T-cell (primary cell): ENCODE results near the gene DLG1. TPM values are rescaled to one million over a fixed set of nuclear protein-coding genes. Genes with fewer than 3 reads are reported as not detected.

ENCODE experiments used
- ATAC-seq, 4 experiments: fragments of 200-7000 bp in 3 of 4; fragments of 150-1000 bp in 1 of 4; cut with Tn5 transposase; replicated peaks in 1 of 4; 1 replicate in 3 of 4; 2 replicates in 1 of 4; pipeline ENCODE4 v1.10.0; 2021; ENCODE audit warnings: moderate library complexity in 3 of 4, mild to moderate bottlenecking in 2 of 4, moderate number of reproducible peaks in 1 of 4
- CTCF ChIA-PET, 2 donors: fragments of 300-600 bp; sonication (Branson Sonifier 250); formaldehyde crosslinking; loops; one replicate each; lab custom pipeline; 2022; ENCODE audit warnings: antibody characterized with exemption in 2 of 2; lab: Charles Lee
- POLR2A ChIA-PET, 2 donors: fragments of 300-600 bp; sonication (Branson Sonifier 250); formaldehyde crosslinking; loops; one replicate each; lab custom pipeline; 2022; ENCODE audit warnings: antibody characterized with exemption in 2 of 2; lab: Charles Lee
- DNase-seq, 35 experiments: peaks; one replicate each; pipeline versions ENCODE4 v3.0.0 to v3.0.0-alpha.2; 2013 to 2023
- H3K27ac ChIP-seq: one replicate; pipeline ENCODE4 v1.5.1; 2013; ENCODE audit warnings: low read length
- H3K27me3 ChIP-seq, 2 experiments: replicated peaks in 1 of 2; 1 replicate in 1 of 2; 2 replicates in 1 of 2; pipeline versions ENCODE4 v1.6.1 to v1.7.0; 2013; ENCODE audit warnings: low read length in 1 of 2, mixed read lengths in 1 of 2; ENCODE audit not compliant: control insufficient read depth in 2 of 2, insufficient read depth in 2 of 2; ENCODE audit errors: extremely low read depth in 1 of 2
- H3K36me3 ChIP-seq, 2 donors: 1 replicate in 1 of 2; 2 replicates in 1 of 2; pipeline versions ENCODE4 v1.6.1 to v1.7.0; 2013; ENCODE audit warnings: low read length in 1 of 2; ENCODE audit not compliant: control insufficient read depth in 2 of 2, insufficient read depth in 1 of 2; ENCODE audit errors: extremely low read depth in 1 of 2
- H3K4me1 ChIP-seq, 2 experiments: 1 replicate in 1 of 2; 2 replicates in 1 of 2; pipeline versions ENCODE4 v1.6.1 to v1.7.0; 2013; ENCODE audit warnings: low read length in 2 of 2, mixed read lengths in 1 of 2; ENCODE audit not compliant: insufficient read depth in 2 of 2, control insufficient read depth in 1 of 2; ENCODE audit errors: extremely low read depth in 1 of 2
- H3K4me3 ChIP-seq, 2 donors: 1 replicate in 1 of 2; 2 replicates in 1 of 2; pipeline versions ENCODE4 v1.5.1 to v1.7.0; 2013; ENCODE audit warnings: mild to moderate bottlenecking in 2 of 2, low read length in 1 of 2, moderate library complexity in 1 of 2; ENCODE audit not compliant: control insufficient read depth in 1 of 2; ENCODE audit errors: extremely low read depth in 1 of 2
- H3K9me3 ChIP-seq: 2 replicates; pipeline ENCODE4 v1.7.0; 2013
- H3K27ac Mint-ChIP-seq, 2 donors: one replicate each; pipeline ENCODE4 v1.8.0; 2020 to 2021; ENCODE audit warnings: mild to moderate bottlenecking in 2 of 2, mixed read lengths in 2 of 2
- H3K27me3 Mint-ChIP-seq, 2 donors: one replicate each; pipeline ENCODE4 v1.8.0; 2021 to 2022; ENCODE audit warnings: mixed read lengths in 2 of 2
- H3K36me3 Mint-ChIP-seq: one replicate; pipeline ENCODE4 v1.8.0; 2021; ENCODE audit warnings: mixed read lengths
- H3K4me1 Mint-ChIP-seq, 3 donors: one replicate each; pipeline ENCODE4 v1.8.0; 2020 to 2022; ENCODE audit warnings: mixed read lengths in 3 of 3, mild to moderate bottlenecking in 1 of 3
- H3K4me3 Mint-ChIP-seq, 3 donors: one replicate each; pipeline ENCODE4 v1.8.0; 2020 to 2022; ENCODE audit warnings: mild to moderate bottlenecking in 3 of 3, mixed read lengths in 3 of 3, moderate library complexity in 3 of 3
- H3K9me3 Mint-ChIP-seq, 3 donors: one replicate each; pipeline ENCODE4 v1.8.0; 2020 to 2022; ENCODE audit warnings: mixed read lengths in 3 of 3
- WGBS: methylation state at CpG from one replicate; pipeline ENCODE4 v1.1.5; 2013; ENCODE audit warnings: missing lambda C conversion rate; ENCODE audit not compliant: insufficient coverage; 5-methylcytosine and 5-hydroxymethylcytosine counted together
- total RNA-seq, 35 experiments: library from RNA in 6 of 35; stranded (reverse) in 6 of 35; fragments of 120-200 nt in 1 of 35; gene quantifications; one replicate each; pipeline versions ENCODE4 v1.2.1 to v1.2.4 and lab custom pipeline; 2013 to 2026

DLG1 gene
- total RNA-seq, 5 donors from 2014 or later (not counting 1 experiment from before 2014, with no cell fraction given), result 65.5 to 96.5 (median 68.4) TPM

DNA sequence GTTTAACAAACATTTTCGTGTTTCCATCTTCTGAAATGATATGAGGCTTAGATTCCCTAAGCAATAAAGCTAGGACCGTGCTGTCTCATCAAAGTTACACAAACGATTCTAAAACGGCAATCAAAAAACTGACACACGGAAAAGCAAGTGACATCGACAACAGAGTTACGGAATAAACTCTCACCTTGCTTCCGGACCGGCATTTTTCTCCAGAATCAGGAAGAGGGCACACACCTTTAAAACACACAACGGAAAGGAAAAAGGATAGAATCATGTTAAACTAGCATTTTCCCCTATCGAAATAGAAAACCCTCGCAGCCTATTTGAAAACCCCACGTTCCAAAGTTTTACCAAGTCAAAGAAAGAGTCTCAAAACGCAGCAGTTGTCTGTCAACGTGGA is 1.4 kb downstream of the DLG1 start:
- 3% methylated on average over 13 of the region's 15 CpGs for WGBS
- Mint-ChIP-seq H3K36me3 (peaks cover 4% of the 10 kb centered on the region), H3K27ac (peak overlapping the region; percentile 89 to 91), H3K4me1 (peaks cover 46 to 54% (median 49%) of the 10 kb centered on the region in 3 donors), H3K4me3 (peak overlapping the region; percentile 91 to 95 (median 93)), H3K27me3 (peaks cover 5 to 9% of the 10 kb centered on the region in 2 donors), H3K9me3 (no peaks in the 10 kb centered on the region)
- DNase-seq (peak in 1 of 35 experiments; percentile 33), ATAC-seq (no peak)
- Histone ChIP-seq H3K27me3 (peaks cover 3 to 5% of the 10 kb centered on the region in 2 experiments), H3K4me3 (peak overlapping the region; percentile 75 to 88), H3K27ac (peak overlapping the region; percentile 46), H3K4me1 (peaks cover 13 to 19% of the 10 kb centered on the region in 2 experiments), H3K9me3 (no peaks in the 10 kb centered on the region), H3K36me3 (peaks cover 0 to 4% of the 10 kb centered on the region in 2 donors)
- CTCF ChIA-PET, result interaction anchor here (0.6 to 1.0 kb wide), 2 partner anchors 40 to 215 kb away, joined by 3 to 10 read pairs; no protein-coding TSS in a partner anchor
- POLR2A ChIA-PET, result interaction anchor here in 1 of 2 donors (0.6 kb wide), 1 partner anchor 691 kb away, joined by 4 read pairs; no protein-coding TSS in a partner anchor

DNA sequence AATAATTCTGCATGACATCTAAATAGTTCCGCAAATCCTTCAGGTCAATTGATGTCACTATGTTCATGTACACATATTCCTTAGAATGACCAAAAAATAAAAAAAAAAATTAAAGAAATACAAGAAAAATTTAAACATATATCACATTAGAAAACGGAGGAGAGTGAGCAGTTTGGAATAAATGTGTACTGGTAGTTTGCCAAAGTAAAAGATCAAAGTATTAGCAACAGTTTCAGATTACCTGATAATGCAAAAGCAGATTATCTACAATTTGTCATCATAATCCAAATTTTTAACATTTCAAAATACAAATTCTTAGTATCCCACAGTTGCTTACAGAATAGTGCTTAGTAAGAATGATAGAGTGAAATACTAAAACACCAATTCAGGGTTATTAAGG is 1.9 kb downstream of the DLG1 start:
- ATAC-seq, result no peak
- Histone ChIP-seq H3K27me3 (peaks cover 3 to 5% of the 10 kb centered on the region in 2 experiments), H3K27ac (no peak overlapping the region), H3K36me3 (peaks cover 0 to 7% of the 10 kb centered on the region in 2 donors), H3K4me3 (peak overlapping the region in 1 of 2 donors; percentile 75), H3K4me1 (peaks cover 13 to 19% of the 10 kb centered on the region in 2 experiments), H3K9me3 (no peaks in the 10 kb centered on the region)
- Mint-ChIP-seq H3K27me3 (peaks cover 4 to 9% of the 10 kb centered on the region in 2 donors), H3K36me3 (peaks cover 8% of the 10 kb centered on the region), H3K9me3 (no peaks in the 10 kb centered on the region), H3K4me3 (peak overlapping the region; percentile 91 to 95 (median 93)), H3K27ac (peak overlapping the region; percentile 89 to 91), H3K4me1 (peaks cover 51 to 59% (median 53%) of the 10 kb centered on the region in 3 donors)
- no CpG with 5 or more reads among the region's 2 CpGs for WGBS
- ChIA-PET POLR2A (interaction anchor here in 1 of 2 donors (0.6 kb wide), 1 partner anchor 692 kb away, joined by 4 read pairs; no protein-coding TSS in a partner anchor), CTCF (interaction anchor here in 1 of 2 donors (0.6 kb wide), 1 partner anchor 215 kb away, joined by 10 read pairs; no protein-coding TSS in a partner anchor)
- no peak for DNase-seq

DNA sequence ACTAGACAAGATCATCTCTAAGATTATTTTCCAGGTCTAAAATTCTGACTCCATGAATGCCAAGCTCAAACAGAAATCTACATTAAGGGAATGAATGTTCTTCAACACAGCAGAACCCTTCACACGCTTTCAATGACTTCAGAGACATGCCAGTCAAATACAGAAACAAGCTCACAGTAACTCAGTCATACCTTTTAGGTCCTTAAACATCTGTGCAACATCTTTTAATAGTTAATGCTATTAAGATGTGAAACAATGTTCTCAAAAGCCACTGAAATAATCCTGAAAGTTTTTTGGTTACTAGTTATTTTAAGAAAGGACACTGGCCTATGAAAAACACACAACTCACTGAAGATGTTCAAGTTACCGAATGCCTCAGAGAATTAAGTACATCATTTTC is 2.5 kb downstream of the DLG1 start:
- ChIA-PET CTCF (no interaction called here), POLR2A (no interaction called here)
- Mint-ChIP-seq H3K4me1 (peaks cover 57 to 65% (median 60%) of the 10 kb centered on the region in 3 donors), H3K27me3 (peaks cover 4 to 7% of the 10 kb centered on the region in 2 donors), H3K36me3 (peaks cover 9% of the 10 kb centered on the region), H3K4me3 (peak overlapping the region; percentile 18 to 93 (median 91)), H3K27ac (peak overlapping the region in 1 of 2 donors; percentile 89), H3K9me3 (no peaks in the 10 kb centered on the region)
- H3K36me3 ChIP-seq, result peaks cover 0 to 7% of the 10 kb centered on the region in 2 donors
- no peak overlapping the region for H3K27ac ChIP-seq
- no peak overlapping the region for H3K4me3 ChIP-seq
- peaks cover 13 to 19% of the 10 kb centered on the region in 2 experiments for H3K4me1 ChIP-seq
- H3K27me3 ChIP-seq, result peaks cover 3 to 5% of the 10 kb centered on the region in 2 experiments
- DNase-seq, result no peak
- H3K9me3 ChIP-seq, result no peaks in the 10 kb centered on the region
- WGBS, result 67% methylated on average over 1 of the region's 2 CpGs
- ATAC-seq, result no peak

DNA sequence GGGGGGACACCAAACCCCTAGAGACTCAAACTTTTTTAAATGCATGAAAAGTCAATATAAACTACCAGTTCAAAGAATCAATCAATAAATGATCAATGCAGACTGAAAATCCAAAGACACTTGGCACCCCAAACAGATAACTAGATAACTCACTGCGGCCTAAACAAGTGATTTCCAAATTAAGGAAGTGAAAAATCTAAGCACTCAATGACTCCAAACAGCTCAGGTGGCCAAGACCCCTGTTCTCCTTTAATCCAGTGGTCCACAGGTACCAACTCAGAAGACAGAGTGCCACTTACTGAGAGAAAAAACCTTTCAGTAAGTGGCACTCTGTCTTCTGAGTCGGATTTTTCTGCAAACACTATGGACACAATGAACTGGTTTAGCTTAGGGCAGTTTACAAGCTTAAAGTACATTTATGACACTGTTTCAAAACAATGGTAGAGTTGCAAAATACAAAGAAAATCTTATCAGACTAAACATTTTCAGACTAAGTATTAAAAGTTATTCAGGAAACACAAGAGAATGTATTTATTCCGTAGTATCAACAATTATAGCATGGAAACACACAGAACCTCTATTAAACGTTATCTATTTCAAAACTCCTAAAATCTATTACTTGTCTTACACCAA is 4.7 kb downstream of the DLG1 start:
- 100% methylated on average over 1 of the region's 4 CpGs for WGBS
- no peak overlapping the region for H3K4me3 ChIP-seq
- ChIA-PET CTCF (interaction anchor here in 1 of 2 donors (0.6 to 1.0 kb wide), 3 partner anchors 37 to 453 kb away, joined by 3 to 6 read pairs (median 3); no protein-coding TSS in a partner anchor), POLR2A (interaction anchor here in 1 of 2 donors (0.6 kb wide), 1 partner anchor 14 kb away, joined by 3 read pairs; no protein-coding TSS in a partner anchor)
- ATAC-seq (no peak), DNase-seq (no peak)
- Mint-ChIP-seq H3K9me3 (no peaks in the 10 kb centered on the region), H3K4me3 (no peak overlapping the region), H3K4me1 (peaks cover 64 to 69% (median 68%) of the 10 kb centered on the region in 3 donors), H3K27me3 (no peaks in the 10 kb centered on the region), H3K36me3 (peaks cover 19% of the 10 kb centered on the region), H3K27ac (peak overlapping the region in 1 of 2 donors; percentile 39)
- no peak overlapping the region for H3K27ac ChIP-seq
- H3K27me3 ChIP-seq, result no peaks in the 10 kb centered on the region
- H3K36me3 ChIP-seq, result peaks cover 0 to 17% of the 10 kb centered on the region in 2 donors
- no peaks in the 10 kb centered on the region for H3K9me3 ChIP-seq
- peaks cover 5 to 13% of the 10 kb centered on the region in 2 experiments for H3K4me1 ChIP-seq

DNA sequence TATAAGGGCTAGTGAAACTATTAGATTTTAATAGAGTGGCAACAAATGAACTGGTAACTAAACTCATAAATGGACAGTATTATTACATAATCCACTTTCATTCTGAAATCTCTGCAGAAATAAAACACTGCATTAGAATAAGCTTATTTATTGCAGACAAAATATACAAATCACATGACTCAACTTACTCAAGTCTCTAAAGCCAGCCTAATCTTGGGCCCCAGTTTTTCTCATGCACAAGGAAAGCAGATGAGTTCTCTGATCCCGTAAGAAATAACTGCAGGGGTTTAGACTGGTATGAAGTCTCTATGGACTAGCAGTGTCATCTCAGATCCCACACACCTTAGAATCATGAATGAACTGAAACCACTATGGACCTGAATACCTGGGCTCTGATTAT is 5.8 kb downstream of the DLG1 start:
- H3K27me3 ChIP-seq, result no peaks in the 10 kb centered on the region
- H3K36me3 Mint-ChIP-seq, result peaks cover 20% of the 10 kb centered on the region
- no peak for ATAC-seq
- H3K4me1 Mint-ChIP-seq, result peaks cover 62 to 68% (median 66%) of the 10 kb centered on the region in 3 donors
- H3K9me3 Mint-ChIP-seq, result no peaks in the 10 kb centered on the region
- H3K4me1 ChIP-seq, result peaks cover 0 to 11% of the 10 kb centered on the region in 2 experiments
- H3K27me3 Mint-ChIP-seq, result no peaks in the 10 kb centered on the region
- H3K27ac Mint-ChIP-seq, result peak overlapping the region in 1 of 2 donors; percentile 17
- no peak for DNase-seq
- H3K4me3 Mint-ChIP-seq, result no peak overlapping the region
- H3K27ac ChIP-seq, result no peak overlapping the region
- no peaks in the 10 kb centered on the region for H3K9me3 ChIP-seq
- H3K4me3 ChIP-seq, result no peak overlapping the region
- no CpG with 5 or more reads among the region's 1 CpG for WGBS
- H3K36me3 ChIP-seq, result peaks cover 0 to 17% of the 10 kb centered on the region in 2 donors
- POLR2A ChIA-PET, result interaction anchor here in 1 of 2 donors (0.6 kb wide), 1 partner anchor 63 kb away, joined by 3 read pairs; no protein-coding TSS in a partner anchor
- CTCF ChIA-PET, result no interaction called here

DNA sequence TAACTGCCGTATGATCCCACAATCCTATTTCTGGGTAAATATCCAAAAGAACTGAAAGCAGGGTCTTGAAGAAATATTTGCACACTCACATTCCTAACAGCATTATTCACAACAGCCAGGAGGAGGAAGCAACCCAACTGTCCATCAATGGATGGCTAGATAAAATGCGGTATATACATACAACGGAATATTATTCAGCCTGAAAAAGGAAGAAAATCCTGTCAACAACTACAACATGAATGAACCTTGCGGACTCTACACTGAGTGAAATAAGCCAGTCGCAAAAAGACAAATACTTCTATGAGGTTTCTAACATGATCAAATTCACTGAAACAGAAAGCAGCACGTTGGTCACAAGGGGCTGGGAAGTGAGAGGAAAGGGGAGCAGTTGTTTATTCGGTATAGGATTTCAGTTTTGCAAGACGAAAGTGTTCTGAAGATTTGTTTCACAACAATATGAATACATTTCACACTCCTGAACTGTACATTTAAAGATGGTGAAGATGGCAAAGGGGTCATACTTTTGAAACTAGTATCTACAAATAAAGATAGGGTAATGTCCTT is 6.2 kb downstream of the DLG1 start:
- Histone ChIP-seq H3K27me3 (no peaks in the 10 kb centered on the region), H3K4me1 (peaks cover 0 to 11% of the 10 kb centered on the region in 2 experiments), H3K27ac (no peak overlapping the region), H3K4me3 (no peak overlapping the region), H3K9me3 (no peaks in the 10 kb centered on the region), H3K36me3 (peaks cover 0 to 17% of the 10 kb centered on the region in 2 donors)
- WGBS, result 100% methylated on average over 1 of the region's 8 CpGs
- DNase-seq (no peak), ATAC-seq (no peak)
- no peaks in the 10 kb centered on the region for H3K27me3 Mint-ChIP-seq
- CTCF ChIA-PET, result no interaction called here
- peaks cover 20% of the 10 kb centered on the region for H3K36me3 Mint-ChIP-seq
- POLR2A ChIA-PET, result no interaction called here
- peaks cover 62 to 68% (median 65%) of the 10 kb centered on the region in 3 donors for H3K4me1 Mint-ChIP-seq
- no peaks in the 10 kb centered on the region for H3K9me3 Mint-ChIP-seq
- no peak overlapping the region for H3K27ac Mint-ChIP-seq
- no peak overlapping the region for H3K4me3 Mint-ChIP-seq
